Epithelial cell of esophagus (primary cell): Measurements from ENCODE around the gene DENND2C.
A peak's percentile ranks its signal among the peaks of the same experiment; 100 is the strongest.

Source experiments
- DNase-seq: peaks from one replicate; pipeline ENCODE4 v3.0.0; 2010; ENCODE audit warnings: low read depth
- H3K4me3 ChIP-seq: 2 replicates; pipeline ENCODE4 v1.5.1; 2011; ENCODE audit warnings: mild to moderate bottlenecking, low read length, control low read depth
- CTCF ChIP-seq: IDR thresholded peaks from 2 replicates; pipeline ENCODE4 v1.5.1; 2011; ENCODE audit warnings: low read depth, mild to moderate bottlenecking, low read length, control low read depth, inconsistent platforms; ENCODE audit not compliant: insufficient read depth; ENCODE audit errors: missing control alignments

Gene DENND2C

GRCh38 chr1:114688526-114688925 is 18.7 kb upstream of the DENND2C start:
- H3K4me3 ChIP-seq: no peak overlapping the region
- no peak for DNase-seq
- no peak for TF ChIP-seq CTCF

GRCh38 chr1:114685851-114686250 is 16.0 kb upstream of the DENND2C start:
- DNase-seq: no peak

GRCh38 chr1:114677691-114678090 is 7.8 kb upstream of the DENND2C start:
- no peak for TF ChIP-seq CTCF
- no peak overlapping the region for H3K4me3 ChIP-seq
- DNase-seq: no peak

More at GRCh38 chr1:114685851-114686250, 16.0 kb upstream of the DENND2C start:
- TF ChIP-seq CTCF: no peak
- no peak overlapping the region for H3K4me3 ChIP-seq

GRCh38 chr1:114676115-114676514 is 6.3 kb upstream of the DENND2C start:
- DNase-seq: no peak
- H3K4me3 ChIP-seq: no peak overlapping the region
- TF ChIP-seq CTCF: no peak

- TF ChIP-seq CTCF: no peak
- no peak overlapping the region for H3K4me3 ChIP-seq
- DNase-seq: peak; percentile 53
These were observed 2.1 kb upstream of the DENND2C start for GRCh38 chr1:114671939-114672275.

GRCh38 chr1:114671011-114671938 is 1.4 kb upstream of the DENND2C start:
- H3K4me3 ChIP-seq: peak overlapping the region; percentile 25
- DNase-seq: peak; percentile 50
- peak; percentile 34 for TF ChIP-seq CTCF
